H1 (cell line): ENCODE data around the gene CD226. TPM values are rescaled to one million over a fixed set of nuclear protein-coding genes. Genes with fewer than 3 reads are reported as not detected.

Experiments
- BRCA1 ChIP-seq: IDR thresholded peaks from 2 replicates; pipeline ENCODE4 v1.6.1; 2012; ENCODE audit warnings: low read depth, low read length, improper control_type of control experiment
- CHD1 ChIP-seq: IDR thresholded peaks from 2 replicates; pipeline ENCODE4 v1.6.1; 2012; ENCODE audit warnings: low read depth, low read length, improper control_type of control experiment
- CHD7 ChIP-seq: fragments of 300-600 bp; sonication (generic); IDR thresholded peaks from 2 replicates; pipeline ENCODE4 v1.7.1; 2012; ENCODE audit warnings: low read length, moderate library complexity, mild to moderate bottlenecking, inconsistent platforms; ENCODE audit not compliant: insufficient replicate concordance
- JUN ChIP-seq: IDR thresholded peaks from 2 replicates; pipeline ENCODE4 v1.6.1; 2011; ENCODE audit warnings: low read depth, mild to moderate bottlenecking, improper control_type of control experiment, low read length
- KDM1A ChIP-seq: fragments of 200-600, 300-600 bp; sonication (generic); IDR thresholded peaks from 2 replicates; pipeline ENCODE4 v1.7.1; 2016; ENCODE audit warnings: mild to moderate bottlenecking, low read length, borderline replicate concordance
- SUZ12 ChIP-seq: fragments of 200-600 bp; sonication (generic); IDR thresholded peaks from 2 replicates; pipeline ENCODE4 v1.6.1; 2012; ENCODE audit warnings: mild to moderate bottlenecking, inconsistent platforms, low read length, moderate library complexity, mixed read lengths
- TCF12 ChIP-seq: IDR thresholded peaks from 2 replicates; pipeline ENCODE4 v1.6.1; 2011; ENCODE audit warnings: low read depth, mild to moderate bottlenecking, low read length
- polyA plus RNA-seq, 7 experiments: library from polyadenylated mRNA; depleted of rRNA in 3 of 7; stranded (reverse) in 5 of 7; unstranded in 2 of 7; fragments of >200 nt in 5 of 7; fragments of 200-250 nt in 2 of 7; gene quantifications; 1 replicate in 5 of 7; 2 replicates in 1 of 7; 4 replicates in 1 of 7; pipeline versions ENCODE4 v1.2.1 to v1.2.3, GENCODE V29; 2011 to 2013; ENCODE audit warnings: missing spikeins in 2 of 7, mixed read lengths in 2 of 7
- total RNA-seq: library from RNA; stranded (reverse); fragmentation: NEBNext Ultra II Directional; extraction: Animal tissue kit (Norgen Biotek cat#: 25700); gene quantifications from 2 replicates; pipeline ENCODE4 v1.2.1, GENCODE V29; 2021

Gene CD226
- total and polyA plus RNA-seq, 2 of the 8 experiments (the other 6 are each of a cell fraction or from before 2014, with no cell fraction given), result not detected

GRCh38 chr18:69876490-69876889 lies 71.2 kb downstream of the CD226 start (continued):
- TF ChIP-seq CHD7, result no peak
- no peak for TF ChIP-seq BRCA1
- TF ChIP-seq JUN, result no peak
- TF ChIP-seq KDM1A, result no peak
- TF ChIP-seq CHD1, result no peak
- TF ChIP-seq SUZ12, result no peak
- TF ChIP-seq TCF12, result no peak
